AG04449 (cell line): ENCODE data around the gene CCDC74B.
"Not testable (repeated sequence)": the region's sequence is repeated elsewhere in the genome, so short reads cannot be mapped to it uniquely, and the experiment has no call there.

Source experiments
- CTCF ChIA-PET: fragments of 350-600 bp; formaldehyde crosslinking; extraction: SDS; loops from one replicate; lab custom pipeline; 2021; ENCODE audit warnings: antibody characterized with exemption; lab: Yijun Ruan, JAX
- POLR2A ChIA-PET: fragments of 400-600, 350-600 bp; formaldehyde crosslinking; extraction: SDS; loops from one replicate; lab custom pipeline; 2020; ENCODE audit warnings: antibody characterized with exemption, inconsistent platforms; lab: Yijun Ruan, JAX
- DNase-seq: peaks from one replicate; pipeline ENCODE4 v3.0.0-alpha.2; 2010; ENCODE audit warnings: low read depth, low spot score
- H3K4me3 ChIP-seq: 2 replicates; pipeline ENCODE4 v1.5.1; 2011; ENCODE audit warnings: low read depth, mild to moderate bottlenecking, control low read depth, low read length
- TF ChIP-seq, protein P1 (sequence below): IDR thresholded peaks from one replicate; pipeline ENCODE4 v1.5.1; 2011; ENCODE audit warnings: mild to moderate bottlenecking, moderate library complexity, low read length, control low read depth, inconsistent platforms; ENCODE audit not compliant: insufficient read depth; ENCODE audit errors: missing control alignments

Gene CCDC74B

GRCh38 chr2:130181325-130181879, 36.5 kb upstream of the CCDC74B start, which contains the start of gene SMPD4:
Gene SMPD4 (minus strand): TSS chr2:130181602. CDS start chr2:130176592, 5,010 bp downstream.
- H3K4me3 ChIP-seq = peak within 1 kb of the TSS; percentile 88
- POLR2A ChIA-PET = interaction anchor here (0.6 to 1.7 kb wide), 5 partner anchors 12 to 208 kb away, joined by 3 to 8 read pairs (median 4); partner anchors contain the start of gene IMP4
- TF ChIP-seq, protein P1, sequence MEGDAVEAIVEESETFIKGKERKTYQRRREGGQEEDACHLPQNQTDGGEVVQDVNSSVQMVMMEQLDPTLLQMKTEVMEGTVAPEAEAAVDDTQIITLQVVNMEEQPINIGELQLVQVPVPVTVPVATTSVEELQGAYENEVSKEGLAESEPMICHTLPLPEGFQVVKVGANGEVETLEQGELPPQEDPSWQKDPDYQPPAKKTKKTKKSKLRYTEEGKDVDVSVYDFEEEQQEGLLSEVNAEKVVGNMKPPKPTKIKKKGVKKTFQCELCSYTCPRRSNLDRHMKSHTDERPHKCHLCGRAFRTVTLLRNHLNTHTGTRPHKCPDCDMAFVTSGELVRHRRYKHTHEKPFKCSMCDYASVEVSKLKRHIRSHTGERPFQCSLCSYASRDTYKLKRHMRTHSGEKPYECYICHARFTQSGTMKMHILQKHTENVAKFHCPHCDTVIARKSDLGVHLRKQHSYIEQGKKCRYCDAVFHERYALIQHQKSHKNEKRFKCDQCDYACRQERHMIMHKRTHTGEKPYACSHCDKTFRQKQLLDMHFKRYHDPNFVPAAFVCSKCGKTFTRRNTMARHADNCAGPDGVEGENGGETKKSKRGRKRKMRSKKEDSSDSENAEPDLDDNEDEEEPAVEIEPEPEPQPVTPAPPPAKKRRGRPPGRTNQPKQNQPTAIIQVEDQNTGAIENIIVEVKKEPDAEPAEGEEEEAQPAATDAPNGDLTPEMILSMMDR = no peak
- peak; percentile 65 for DNase-seq
- CTCF ChIA-PET = interaction anchor here (0.6 to 6.4 kb wide), 7 partner anchors 10 to 195 kb away, joined by 3 to 88 read pairs (median 5); partner anchors contain the start of gene PTPN18

GRCh38 chr2:130180404-130181324, 35.8 kb upstream of the CCDC74B start:
- ChIA-PET CTCF (interaction anchor here (0.6 to 6.4 kb wide), 8 partner anchors 10 to 195 kb away, joined by 3 to 88 read pairs (median 4); partner anchors contain the start of gene PTPN18), POLR2A (interaction anchor here (0.6 to 1.7 kb wide), 5 partner anchors 11 to 209 kb away, joined by 3 to 8 read pairs (median 4); partner anchors contain the start of gene IMP4)
- H3K4me3 ChIP-seq = peak overlapping the region; percentile 88
- not testable (repeated sequence) for DNase-seq

DNA sequence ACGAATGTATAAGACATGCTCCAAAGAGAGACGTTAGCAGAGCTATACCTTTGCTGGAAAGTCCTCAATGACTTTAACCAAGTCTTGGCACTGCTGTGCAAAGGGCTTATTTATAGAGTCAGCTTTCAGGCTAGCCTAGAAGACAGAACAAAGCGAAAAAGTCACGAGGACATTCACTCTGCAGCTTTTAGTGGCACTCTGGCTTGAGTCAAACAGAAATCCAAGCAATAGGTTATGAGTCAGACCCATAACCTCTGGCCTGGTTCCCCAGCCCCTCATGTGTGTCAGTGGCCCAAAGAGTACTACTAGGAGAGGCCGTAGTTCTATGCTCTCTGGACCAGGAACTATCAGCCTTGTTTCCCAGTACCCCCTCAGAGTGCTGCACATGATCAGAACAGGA, 30.0 kb upstream of the CCDC74B start:
- CTCF ChIA-PET = interaction anchor here (1.8 kb wide), 1 partner anchor 8 kb away, joined by 7 read pairs; the partner anchor contains the start of gene MZT2B
- DNase-seq, H3K4me3 ChIP-seq, POLR2A ChIA-PET: not testable (repeated sequence)

GRCh38 chr2:130169896-130170295, 25.0 kb upstream of the CCDC74B start:
- H3K4me3 ChIP-seq = no peak overlapping the region
- POLR2A ChIA-PET = interaction anchor here (1.0 to 1.5 kb wide), 2 partner anchors 9 to 12 kb away, joined by 6 to 10 read pairs; partner anchors contain the start of gene SMPD4
- CTCF ChIA-PET = interaction anchor here (1.5 to 2.4 kb wide), 2 partner anchors 12 to 163 kb away, joined by 4 to 13 read pairs; partner anchors contain the start of genes MZT2B and SMPD4
- DNase-seq = no peak
- TF ChIP-seq, protein P1 = no peak

DNA sequence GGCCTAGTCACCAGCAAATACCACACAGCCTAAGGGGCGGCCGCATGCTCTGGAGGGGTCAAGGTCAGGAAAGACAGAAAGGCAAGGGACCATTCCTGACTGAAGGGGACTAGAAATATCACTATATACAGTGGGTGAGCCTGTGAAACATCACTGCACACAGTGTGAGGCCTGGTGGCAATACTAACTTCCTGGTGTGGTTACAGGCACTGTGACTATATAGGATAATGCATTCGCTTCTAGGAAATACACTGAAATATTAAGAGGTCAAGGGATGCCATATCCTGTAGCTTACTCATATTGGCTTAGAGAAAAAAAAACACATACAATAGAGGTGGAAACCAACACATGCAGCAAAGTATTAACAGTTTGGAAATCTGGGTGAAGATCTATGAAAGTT, 24.3 kb upstream of the CCDC74B start:
- CTCF ChIA-PET = not testable (repeated sequence)
- POLR2A ChIA-PET = interaction anchor here (1.0 kb wide), 1 partner anchor 12 kb away, joined by 6 read pairs; the partner anchor contains the start of gene SMPD4

GRCh38 chr2:130166611-130167010, 21.7 kb upstream of the CCDC74B start:
- POLR2A ChIA-PET = interaction anchor here (0.7 kb wide), 1 partner anchor 175 kb away, joined by 3 read pairs; a partner anchor contains a TSS
- H3K4me3 ChIP-seq, CTCF ChIA-PET, DNase-seq: not testable (repeated sequence)

More for the DNA sequence above, 24.3 kb upstream of the CCDC74B start:
- not testable (repeated sequence) for DNase-seq, H3K4me3 ChIP-seq

GRCh38 chr2:130165293-130166016, 20.5 kb upstream of the CCDC74B start:
- CTCF ChIA-PET = no interaction called here
- TF ChIP-seq, protein P1 = no peak
- POLR2A ChIA-PET = no interaction called here
- H3K4me3 ChIP-seq = no peak overlapping the region
- DNase-seq = no peak
